HG03280 (cell line): ENCODE data around the gene B3GNT7.
A peak's percentile ranks its signal among the peaks of the same experiment; 100 is the strongest.
"Not testable (repeated sequence)": the region's sequence is repeated elsewhere in the genome, so short reads cannot be mapped to it uniquely, and the experiment has no call there.

Source experiments
- ATAC-seq: cut with Tn5 transposase; IDR thresholded peaks from one replicate; pipeline ENCODE4 v1.9.1; 2021; ENCODE audit warnings: mild to moderate bottlenecking, moderate library complexity; ENCODE audit not compliant: unreplicated experiment

The B3GNT7 gene, protein sequence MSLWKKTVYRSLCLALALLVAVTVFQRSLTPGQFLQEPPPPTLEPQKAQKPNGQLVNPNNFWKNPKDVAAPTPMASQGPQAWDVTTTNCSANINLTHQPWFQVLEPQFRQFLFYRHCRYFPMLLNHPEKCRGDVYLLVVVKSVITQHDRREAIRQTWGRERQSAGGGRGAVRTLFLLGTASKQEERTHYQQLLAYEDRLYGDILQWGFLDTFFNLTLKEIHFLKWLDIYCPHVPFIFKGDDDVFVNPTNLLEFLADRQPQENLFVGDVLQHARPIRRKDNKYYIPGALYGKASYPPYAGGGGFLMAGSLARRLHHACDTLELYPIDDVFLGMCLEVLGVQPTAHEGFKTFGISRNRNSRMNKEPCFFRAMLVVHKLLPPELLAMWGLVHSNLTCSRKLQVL

DNA sequence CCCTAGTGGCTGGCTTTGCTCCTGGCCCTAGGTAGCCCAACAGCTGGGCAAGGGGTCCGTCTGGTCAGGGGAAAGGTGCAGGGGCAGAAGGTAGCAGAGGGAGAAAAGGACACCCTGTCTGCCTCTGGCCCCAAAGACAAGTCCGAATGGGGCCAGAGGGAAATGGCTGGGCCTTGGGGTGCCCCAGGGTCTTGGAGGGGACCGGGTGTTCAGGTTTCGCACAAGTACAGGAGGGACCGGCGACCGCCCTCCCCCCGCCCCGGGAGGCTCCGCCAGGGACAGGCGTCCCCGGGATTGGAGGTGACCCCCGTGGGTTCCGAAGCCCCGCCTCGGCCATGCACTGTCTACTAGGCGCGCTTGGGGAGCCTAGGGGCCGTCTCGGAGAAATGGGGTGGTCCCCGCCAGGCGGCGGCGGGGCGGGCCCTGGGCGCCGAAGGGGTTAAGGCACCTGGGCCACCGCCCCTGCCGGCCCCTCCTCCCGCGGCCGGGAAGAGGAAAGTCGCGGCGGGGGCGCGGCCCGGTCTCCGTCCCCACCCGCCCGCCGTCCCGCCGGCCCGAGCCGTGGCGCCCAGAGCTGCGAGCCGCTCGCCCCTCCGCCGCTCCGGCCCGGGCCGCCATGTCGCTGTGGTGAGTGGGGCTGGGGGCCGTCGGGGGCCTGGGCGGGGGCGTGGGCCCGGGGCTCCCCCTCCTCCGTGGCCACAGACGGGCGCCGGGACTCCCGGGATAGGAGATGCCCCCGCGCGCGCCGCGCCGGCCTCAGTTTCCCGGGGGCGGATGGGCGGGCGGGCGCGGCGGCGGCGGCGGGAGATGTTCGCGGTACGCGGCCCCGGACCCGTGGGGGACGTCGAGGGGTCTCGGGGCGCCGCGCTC lies at the start of gene B3GNT7:
Gene B3GNT7, plus strand, starts transcription at position 523 of the 870 bp plus-strand sequence. Its CDS starts 94 bp downstream, at position 617.
- ATAC-seq: peak; percentile 8

DNA sequence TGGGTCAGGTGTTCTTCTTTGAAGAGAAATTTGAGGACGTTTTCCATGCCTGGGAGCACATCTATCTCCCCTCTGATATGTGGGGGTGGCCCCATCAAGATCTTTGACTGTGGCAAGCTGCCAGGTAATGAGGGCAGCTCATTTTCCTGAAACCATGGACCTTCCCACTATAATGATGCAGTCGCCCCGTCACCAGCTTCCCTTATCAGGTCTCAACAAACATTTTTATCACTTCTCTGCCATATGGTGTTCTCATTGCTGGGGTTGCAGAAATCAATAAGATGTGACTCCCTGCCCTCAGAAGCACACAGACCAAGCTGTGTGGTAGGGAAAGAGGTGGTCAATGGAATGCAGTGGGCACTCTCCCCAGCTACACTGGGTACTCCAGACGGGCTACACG lies 48.4 kb upstream of the B3GNT7 start:
- ATAC-seq: no peak

DNA sequence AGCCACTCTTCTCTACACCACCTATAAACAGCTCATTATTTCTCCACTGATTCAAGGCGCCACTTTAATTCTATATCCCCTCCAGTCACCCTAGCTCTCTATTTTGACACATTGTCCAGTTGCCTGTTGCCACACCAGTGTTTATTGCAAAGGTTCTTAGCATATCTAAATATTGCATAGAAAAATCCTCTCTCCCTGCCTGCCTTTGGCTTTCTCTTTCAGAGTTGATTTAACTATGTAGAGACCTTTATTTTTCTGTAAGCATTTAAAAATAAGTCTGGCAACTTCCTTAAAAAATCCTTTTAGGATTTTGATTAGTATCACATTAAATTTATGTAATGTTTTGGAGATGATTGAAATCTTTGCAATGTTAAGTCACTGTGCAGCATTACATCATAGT lies 47.9 kb upstream of the B3GNT7 start:
- ATAC-seq: no peak

DNA sequence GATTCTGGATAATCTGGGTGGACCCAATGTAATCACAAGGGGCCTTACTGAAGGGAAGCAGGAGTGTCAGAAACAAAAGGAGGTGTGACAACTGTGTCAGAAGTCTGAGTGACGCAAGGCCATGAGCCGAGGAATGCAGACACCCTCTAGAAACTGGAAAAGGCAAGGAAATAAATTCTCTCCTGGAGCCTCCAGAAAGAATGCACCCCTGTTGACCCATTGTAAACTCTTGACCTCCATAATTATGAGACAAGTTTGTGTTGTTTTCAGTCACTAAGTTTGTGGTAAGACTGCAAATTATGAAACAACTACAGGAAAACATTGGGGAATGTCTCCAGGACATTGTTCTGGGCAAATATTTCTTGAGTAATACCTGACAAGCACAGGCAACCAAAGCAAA lies 47.3 kb upstream of the B3GNT7 start:
- no peak for ATAC-seq

DNA sequence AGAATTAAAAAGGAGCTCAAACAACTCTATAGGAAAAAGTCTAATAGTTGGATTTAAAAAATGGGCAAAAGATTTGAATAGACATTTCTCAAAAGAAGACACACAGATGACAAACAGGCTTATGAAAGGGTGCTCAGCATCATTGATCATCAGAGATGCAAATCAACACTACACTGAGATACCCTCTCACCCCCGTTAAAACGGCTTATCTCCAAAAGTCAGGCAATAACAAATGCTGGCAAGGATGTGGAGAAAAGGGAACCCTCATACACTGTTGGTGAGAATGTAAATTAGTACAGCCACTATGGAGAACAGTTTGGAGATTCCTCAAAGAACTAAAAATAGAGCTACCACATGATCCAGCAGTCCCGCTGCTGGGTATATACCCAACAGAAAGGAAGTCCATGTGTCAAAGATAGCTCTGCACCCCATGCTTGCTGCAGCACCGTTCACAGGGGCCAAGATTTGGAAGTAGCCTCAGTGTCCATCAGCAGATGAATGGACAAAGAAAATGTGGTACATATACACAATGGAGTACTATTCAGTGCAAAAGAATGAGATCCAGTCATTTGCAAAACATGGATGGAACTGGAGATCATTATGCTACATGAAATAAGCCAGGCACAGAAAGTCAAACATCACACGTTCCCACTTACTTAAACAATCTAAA lies 46.7 kb upstream of the B3GNT7 start:
- no peak for ATAC-seq

DNA sequence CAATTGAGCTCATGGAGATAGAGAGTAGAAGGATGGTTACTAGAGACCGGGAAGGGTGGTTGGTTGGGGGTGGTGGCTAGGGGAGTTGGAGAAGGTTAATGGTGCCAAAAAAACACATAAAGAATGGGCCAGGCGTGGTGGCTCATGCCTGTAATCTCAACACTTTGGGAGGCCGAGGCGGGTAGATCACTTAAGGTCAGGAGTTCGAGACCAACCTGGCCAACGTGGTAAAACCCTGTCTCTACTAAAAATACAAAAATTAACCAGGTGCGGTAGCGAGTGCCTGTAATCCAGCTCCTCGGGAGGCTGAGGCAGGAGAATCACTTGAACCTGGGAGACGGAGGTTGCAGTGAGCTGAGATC lies 46.2 kb upstream of the B3GNT7 start:
- ATAC-seq: not testable (repeated sequence)

DNA sequence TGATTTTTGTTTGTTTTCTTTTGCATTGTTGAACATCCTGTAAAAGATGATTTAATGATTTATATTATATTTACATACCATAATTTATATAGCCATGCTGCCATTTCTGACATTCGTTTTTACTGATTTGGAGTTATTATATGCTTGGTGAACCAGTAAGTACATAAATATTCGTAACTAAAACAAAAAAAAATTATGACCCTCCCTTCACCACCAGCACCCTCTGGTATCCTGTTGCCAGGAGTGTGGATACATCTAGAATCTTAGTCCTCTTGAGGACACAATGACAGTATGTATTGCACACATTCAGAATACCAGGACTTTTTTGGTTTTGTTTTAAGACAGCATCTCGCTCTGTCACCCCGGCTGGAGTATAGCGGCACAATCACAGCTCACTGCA lies 43.9 kb upstream of the B3GNT7 start:
- no peak for ATAC-seq

DNA sequence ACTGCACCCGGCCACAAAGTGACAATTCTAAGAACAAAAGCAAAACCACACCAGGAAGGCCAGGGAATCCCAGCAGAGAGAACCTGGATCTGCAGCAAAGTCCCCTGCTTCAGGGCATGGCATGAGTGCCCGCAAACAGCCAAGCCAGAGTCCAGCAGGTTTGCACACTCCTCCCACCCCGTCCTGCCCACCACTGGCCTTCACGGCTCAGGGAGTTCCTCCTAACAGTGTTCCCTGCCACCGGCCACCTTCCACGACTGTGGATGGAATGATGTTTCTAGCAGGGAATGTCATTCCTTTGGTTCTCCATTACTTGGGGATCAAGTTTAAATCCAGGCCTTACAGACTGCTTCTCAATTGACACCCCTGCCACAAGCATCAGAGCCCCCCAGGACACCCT lies 42.0 kb upstream of the B3GNT7 start:
- no peak for ATAC-seq

DNA sequence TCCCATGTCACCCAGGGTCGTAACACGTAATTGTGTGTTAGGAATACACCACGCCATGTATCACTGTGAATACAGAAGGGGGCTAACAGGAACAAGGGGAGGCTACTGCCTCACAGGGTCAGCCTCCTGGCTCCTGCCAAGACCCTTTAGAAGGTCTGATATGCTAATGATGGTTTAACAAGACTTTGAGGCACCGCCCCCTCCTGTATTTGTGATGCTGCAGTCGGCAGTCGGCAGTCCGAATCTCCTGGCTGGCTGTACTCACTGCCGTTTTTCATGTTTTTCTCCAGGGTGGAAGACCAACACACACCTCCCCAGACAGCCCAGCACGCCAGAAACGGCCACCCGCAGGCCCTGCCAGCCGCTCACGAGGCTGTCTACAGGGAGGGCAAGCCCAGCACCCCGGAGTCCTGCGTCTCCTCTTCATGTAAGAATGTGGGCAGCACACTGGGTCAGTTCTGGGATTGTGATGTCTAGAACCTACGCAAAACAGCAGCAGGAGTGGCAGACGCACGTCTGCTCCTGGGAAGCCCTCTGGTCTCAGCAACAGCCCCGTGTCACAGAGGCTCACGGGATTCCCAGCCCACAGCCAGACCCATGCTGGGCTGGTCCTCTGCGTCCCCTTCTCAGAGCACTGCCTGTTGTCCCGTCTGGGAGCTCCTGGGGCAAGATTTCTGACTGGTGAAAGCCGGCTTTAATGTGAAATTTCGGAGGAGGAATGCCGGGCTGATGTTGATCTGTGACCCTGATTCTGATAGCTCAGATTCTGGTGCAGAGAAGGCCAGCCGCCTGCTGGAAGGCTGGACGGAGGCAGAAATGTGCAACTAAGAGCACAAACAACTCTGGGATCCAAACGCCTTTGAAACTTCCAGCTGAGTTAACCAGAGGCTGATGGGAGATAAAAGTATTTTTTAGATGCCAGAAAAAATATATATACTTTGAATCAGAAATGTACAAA lies 39.7 kb upstream of the B3GNT7 start:
- ATAC-seq: no peak

DNA sequence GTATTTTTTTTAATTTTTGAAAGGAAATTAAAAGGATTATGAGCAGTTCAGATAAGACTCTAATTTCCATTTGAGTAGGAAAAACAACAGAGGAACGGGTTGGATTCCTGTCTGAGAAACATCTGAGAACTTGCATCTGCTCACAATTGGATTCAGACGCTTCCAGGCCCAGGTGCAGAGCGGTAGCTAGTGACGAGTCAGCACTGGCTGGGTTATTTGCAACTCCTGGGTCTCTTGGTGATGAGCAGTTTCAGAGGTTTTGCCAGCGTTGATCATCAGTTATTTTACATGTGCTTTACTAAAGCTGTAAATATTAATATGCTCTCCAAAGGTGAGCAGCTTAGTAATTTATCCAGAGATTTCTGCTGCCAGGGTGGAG lies 39.1 kb upstream of the B3GNT7 start:
- no peak for ATAC-seq

DNA sequence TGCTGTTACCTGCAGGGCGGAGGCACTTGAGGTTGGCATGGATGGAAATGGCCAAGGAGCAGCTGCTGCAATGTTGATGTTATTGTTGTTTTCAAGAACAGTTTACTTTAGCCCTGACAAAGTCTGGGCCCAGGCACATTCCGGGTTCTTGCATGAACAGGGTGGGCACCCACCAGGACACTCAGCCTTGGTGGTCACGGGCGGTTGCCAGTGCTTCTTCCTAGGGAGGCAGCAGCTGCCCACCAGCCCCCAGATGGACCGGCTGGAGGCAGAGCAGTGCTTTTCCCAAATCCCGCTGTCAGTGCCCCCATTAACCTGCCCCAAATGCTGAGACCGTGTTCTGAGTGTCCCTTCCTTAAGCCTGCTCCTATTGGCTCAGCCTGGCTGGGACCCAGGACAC lies 38.5 kb upstream of the B3GNT7 start:
- ATAC-seq: no peak

DNA sequence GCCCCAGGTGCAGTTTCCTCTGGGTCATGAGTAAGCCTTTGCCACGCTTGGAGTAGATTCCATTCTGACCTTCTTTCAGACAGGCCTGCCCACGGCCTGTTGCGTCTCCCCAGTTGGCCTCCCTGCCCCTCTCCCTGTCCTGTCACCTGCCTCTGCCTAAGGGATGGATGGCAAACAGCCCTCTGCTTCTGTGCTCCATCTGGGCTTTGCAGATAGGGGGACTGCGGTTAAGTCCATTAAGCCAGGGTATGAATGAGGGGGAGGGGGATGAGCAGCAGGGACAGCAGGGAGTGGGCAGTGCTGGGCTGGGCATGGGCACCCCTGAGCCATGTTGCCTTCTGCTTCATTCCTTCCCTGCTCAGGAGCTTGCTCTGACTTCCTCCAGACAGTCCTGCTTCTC lies 37.6 kb upstream of the B3GNT7 start:
- no peak for ATAC-seq

DNA sequence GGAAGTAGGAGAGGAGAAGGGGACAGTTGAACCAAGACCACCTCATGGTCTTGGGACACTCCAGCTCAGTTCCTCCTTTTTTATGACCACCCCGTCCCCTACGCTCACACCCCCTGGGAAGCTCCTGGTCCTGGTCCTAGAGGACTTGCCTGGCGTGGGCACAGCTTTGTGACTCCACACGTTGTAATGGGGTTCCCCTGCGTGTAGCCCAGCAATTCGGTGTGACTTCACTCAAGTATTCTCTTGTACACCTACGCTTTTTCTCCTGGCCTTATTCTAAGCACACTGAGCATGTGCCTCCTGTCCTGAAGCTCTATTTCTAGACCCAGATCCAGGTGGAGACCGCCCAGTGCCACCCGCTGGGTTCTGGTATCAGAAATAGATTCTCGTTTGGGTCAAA lies 36.1 kb upstream of the B3GNT7 start:
- ATAC-seq: no peak

DNA sequence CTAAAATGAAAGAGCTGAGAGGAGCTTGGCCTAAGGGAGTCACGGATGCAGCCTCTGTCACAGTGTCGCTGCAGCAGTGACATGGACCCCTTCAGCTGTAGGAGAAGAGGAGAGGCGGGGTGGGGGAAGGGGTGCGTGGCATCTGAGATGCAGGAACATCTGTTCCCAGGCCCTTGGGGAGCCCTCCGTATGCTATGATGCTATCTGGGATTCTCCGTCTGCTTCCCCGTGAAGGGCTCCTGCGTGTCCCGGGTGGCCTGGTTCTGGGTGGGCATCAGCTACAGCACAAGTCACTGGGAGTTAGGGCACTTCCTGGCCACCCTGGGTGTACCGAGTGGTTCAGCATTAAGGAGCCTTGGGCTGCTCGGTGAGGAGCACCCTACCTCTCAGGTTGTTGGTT lies 35.6 kb upstream of the B3GNT7 start:
- no peak for ATAC-seq

DNA sequence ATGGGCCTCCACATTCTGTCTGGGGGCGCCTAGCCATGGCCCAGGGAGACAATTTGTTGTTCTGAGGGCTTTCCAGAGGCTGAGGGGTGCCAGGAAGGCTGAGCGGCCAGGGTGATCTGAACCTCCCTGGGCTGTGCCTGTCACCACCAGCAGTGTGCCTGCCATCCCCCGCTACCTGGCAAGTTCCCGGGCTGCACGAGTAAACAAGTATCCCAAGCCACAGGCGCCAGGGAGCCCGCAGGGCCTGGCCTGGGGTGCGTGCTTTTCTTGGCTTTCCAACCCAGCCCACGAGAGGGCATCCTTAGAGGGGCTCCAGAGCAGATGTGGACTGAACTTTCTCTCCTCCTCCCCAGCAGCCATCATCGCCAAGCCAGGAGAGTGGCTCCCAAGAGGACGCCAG lies 35.1 kb upstream of the B3GNT7 start:
- no peak for ATAC-seq

DNA sequence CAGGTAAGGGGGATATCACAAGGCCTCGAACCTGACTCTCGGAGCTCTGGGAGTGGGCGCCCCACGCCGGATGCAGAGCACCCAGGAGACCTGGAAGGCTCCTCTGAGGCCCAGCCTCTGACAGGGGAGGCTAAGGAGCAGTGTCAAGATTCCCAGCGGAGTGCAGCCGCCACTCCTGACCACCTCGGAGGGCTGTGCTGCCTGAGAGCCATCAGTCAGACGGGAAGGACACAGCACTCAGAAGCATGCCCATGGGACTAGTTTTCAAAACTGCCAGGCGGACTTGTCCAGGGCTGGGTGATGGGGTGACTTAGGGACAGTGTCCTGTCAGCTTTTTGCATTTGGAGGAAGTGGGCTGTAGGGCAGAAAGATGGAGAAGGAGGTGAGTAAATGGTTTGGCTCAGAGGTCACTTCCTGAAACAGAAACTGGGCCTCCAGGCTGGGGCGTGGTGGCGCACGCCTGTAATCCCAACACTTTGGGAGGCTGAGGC lies 34.6 kb upstream of the B3GNT7 start:
- ATAC-seq: no peak

DNA sequence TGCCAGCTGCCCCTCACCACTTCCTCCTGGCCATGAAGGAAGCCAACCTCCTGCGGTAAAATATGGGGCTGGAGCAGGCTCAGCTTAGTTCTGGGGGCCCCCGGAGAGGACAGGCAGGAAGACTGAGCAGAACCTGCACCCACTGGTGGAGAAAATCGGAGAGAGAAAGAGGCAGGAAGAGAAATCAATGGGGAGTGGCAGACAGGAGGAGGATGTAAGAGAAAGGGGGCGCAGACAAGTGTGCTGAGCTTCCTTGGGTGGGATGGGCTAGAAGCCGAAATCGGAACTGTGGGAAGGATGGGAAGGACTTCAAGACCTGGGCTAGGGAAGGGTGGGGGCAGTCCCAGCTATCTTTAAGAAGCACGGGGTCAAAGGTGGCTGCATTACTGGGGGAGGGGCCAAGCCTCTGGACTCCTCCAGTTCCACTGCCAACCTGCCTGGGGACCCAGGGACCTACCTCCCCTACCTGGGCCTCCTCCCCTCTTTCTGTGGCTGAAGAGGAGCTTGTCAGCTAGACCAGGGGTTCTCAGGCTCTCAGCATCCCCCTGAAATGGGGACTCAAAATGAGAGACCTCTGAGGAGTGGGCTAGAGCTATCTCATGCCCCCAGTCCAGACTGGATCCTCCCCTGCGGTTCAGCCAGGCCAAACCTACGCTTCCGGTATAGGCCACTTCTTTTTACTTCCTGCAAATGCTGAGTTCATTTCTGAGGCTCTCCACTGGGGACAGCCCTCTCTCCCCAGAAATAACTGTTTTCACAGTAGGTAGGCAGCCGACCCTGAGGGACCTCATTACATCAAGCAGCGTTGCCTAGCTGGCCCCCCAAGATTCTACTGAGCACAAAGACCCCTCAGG lies 33.6 kb upstream of the B3GNT7 start:
- peak; percentile 95 for ATAC-seq

DNA sequence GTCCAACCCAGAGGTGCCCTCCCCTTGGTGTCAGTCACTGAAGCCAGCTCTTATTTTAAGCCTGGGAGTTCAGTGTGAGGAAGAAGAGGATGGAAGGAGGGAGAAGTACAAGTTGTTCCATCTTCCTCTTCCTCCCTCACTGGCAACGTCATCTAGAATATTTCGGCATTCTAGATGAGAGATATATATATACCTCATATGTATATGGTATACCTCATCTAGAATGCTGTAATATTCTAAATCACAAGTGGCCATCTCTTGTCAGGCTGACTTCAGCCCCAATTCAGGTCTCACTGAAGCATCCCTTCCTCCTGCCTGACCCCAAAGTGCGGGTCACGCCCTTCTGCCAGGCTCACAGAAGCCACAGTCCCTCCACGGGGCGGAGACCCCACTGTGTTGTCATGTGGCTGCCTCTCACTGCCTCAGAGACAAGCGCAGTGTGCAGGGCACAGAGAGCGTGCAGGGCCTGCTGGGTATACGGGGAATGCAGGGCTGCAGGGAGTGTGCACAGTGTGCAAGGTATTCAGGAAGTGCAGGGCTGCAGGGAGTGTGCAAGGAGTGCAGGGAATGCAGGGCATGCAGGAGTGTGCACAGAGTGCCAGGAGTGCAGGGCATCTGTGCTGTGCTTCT lies 32.8 kb upstream of the B3GNT7 start:
- no peak for ATAC-seq

DNA sequence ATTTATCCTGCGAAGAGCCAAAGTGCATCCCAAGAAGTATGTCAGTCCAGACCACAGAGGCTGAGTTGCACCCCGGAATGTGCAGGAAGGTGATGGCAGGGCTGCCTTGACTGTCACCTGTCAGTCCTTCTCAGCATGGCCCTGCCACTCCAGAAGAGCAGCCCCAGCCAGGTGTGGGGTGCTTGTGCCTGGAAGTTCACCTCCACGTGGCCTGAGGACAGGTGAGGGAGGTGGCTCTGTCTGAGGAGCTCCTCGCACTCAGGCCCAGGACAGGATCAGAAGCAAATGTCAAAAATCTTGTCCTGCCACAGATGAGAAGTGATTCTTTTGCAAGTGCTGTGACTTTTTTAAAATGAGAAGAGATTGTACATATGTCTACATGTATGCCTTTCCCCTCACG lies 31.4 kb upstream of the B3GNT7 start:
- no peak for ATAC-seq
